ENCODE measurements around the gene CBR3.

GRCh38 chr21:36166705-36167104, 31.8 kb downstream of the CBR3 start:
- TF ChIP-seq POLR2AphosphoS5 (IDR thresholded peaks at IDR 0.05; ENCODE audit: low read depth, low read length): no peak
- TF ChIP-seq SIN3A (IDR thresholded peaks at IDR 0.05; ENCODE audit: low read depth): no peak
- TF ChIP-seq CTCF (IDR thresholded peaks at IDR 0.05 in 2 of 3, conservative IDR thresholded peaks at IDR 0.05 in 1 of 3; ENCODE audit: borderline replicate concordance in 1 of 3, insufficient read depth in 1 of 3, low read depth in 2 of 3, low read length in 2 of 3): no peak

All from HCT116 (cell line).